Stimulated activated CD8-positive, alpha-beta memory T cell treated with anti-CD3 and anti-CD28 coated beads, Interleukin-15, amount 100 ng/mL, for 24 hours (primary cell): ENCODE results near the gene RCAN2.

Source experiments
- DNase-seq: peaks from one replicate; pipeline ENCODE4 v3.0.0-alpha.2; 2020; ENCODE audit warnings: low read depth

RCAN2 gene

GRCh38 chr6:46291275-46291633 lies 200.0 kb downstream of the RCAN2 start:
- no peak for DNase-seq

- DNase-seq = no peak
These were observed 200.6 kb downstream of the RCAN2 start for GRCh38 chr6:46290421-46291274.

- no peak for DNase-seq
These were observed 201.4 kb downstream of the RCAN2 start for GRCh38 chr6:46289898-46290297.

- DNase-seq = no peak
These were observed 202.4 kb downstream of the RCAN2 start for GRCh38 chr6:46288835-46289234.

DNA sequence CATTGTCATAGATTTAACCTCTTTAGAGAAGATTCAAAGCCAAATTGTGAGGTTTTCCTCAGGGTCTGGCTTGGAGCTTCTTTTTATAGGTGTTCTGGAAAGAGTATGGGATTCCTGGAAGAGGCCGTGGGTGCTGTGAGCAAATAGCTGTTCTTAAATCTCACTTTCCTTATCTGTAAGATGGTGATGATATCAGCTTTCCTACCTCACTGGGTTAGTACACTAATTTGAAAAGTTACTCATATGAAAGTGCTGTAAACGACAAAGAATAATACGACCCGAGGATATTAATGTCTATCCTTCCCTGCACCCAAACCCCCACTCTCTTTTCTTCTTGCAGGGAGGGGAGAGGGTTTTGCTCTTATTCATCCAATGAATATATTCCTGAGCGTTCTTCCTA lies 203.6 kb downstream of the RCAN2 start:
- DNase-seq = no peak

DNA sequence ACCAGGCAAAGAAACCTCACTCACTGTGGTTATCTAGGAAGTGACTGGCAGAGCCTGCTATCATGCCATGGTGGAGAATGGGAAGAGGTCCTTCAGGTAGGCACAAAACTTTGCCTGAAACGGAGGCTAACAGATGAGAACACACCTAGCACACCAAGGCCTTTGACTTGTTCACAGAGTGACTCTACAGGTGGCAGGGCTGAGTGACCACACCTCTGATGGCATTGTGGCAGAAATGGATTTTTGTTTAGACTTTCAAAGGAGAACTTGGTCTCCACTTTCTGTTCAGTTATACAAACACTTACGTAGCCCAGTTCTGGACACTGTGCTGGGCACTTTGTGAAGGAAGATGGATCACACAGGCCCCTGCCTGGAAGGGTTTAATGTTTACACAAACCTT lies 204.2 kb downstream of the RCAN2 start:
- DNase-seq = no peak

- DNase-seq = no peak
These were observed 206.8 kb downstream of the RCAN2 start for GRCh38 chr6:46284475-46284874.

GRCh38 chr6:46281110-46281509 lies 210.1 kb downstream of the RCAN2 start:
- no peak for DNase-seq

DNA sequence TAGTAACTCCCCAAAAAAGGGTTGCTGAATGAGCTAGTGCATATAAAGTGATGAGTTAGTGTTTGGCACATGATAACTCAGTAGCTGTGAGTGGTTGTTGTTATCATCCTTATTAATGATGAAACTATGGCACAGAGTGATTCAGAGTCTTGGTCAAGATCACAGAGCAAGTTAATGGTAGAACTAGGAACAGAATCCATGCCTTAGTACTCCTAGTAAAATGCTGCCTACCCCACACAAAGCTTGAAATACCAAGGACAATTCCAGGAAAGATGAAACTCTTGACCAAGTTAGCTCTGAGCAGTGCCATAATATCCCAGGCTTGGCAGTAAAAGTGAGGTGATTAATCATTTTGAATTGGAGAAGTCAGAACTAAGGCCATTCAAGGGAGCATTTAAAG lies 211.4 kb downstream of the RCAN2 start:
- no peak for DNase-seq

DNA sequence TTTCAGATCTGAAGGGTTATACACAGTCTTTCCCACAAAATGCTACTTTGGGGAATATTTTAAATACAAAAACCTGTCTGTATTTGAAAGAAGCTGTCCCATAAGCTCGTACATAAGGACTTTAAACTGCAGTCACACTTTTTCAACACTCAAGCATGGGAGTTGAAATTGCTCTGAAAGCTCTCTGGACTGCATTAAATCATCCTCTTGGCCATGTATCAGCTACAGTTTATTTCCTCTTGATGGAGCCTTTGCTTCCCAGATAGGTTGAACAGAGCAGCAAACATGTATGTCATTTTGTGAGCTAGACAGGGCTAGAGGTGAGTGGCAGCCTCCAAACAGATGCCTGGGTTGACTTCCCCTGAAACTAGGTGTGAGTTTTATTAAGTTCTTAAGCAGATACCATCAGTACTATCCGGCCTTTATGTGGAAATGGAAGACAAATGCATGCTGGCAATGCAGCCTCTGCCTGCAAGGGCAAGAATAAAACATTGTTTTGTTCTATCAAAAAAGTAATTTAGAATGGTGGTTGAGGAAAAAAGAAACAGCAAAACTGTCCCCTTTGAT lies 214.6 kb downstream of the RCAN2 start:
- no peak for DNase-seq

GRCh38 chr6:46274502-46274901 lies 216.7 kb downstream of the RCAN2 start:
- no peak for DNase-seq

DNA sequence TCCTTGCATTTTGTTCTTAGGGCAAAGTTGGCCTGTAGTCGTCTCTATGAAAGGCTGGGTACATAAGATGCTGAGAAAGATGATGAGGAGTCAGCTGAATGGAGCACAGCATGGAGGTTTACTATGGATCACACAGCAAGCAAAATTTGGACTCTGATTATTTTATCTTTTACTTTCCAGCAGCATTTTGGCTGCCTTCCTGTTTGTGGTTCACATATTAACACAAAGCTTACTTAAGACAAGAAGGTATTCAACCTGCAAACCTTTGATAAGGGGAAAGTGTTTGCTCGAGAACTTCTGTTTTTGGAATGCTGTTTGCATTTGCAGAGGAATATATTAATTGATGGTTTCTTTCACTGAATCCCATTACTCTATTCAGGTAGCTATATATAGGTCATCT lies 217.3 kb downstream of the RCAN2 start:
- DNase-seq = no peak

GRCh38 chr6:46271728-46272127 lies 219.5 kb downstream of the RCAN2 start:
- DNase-seq = no peak

DNA sequence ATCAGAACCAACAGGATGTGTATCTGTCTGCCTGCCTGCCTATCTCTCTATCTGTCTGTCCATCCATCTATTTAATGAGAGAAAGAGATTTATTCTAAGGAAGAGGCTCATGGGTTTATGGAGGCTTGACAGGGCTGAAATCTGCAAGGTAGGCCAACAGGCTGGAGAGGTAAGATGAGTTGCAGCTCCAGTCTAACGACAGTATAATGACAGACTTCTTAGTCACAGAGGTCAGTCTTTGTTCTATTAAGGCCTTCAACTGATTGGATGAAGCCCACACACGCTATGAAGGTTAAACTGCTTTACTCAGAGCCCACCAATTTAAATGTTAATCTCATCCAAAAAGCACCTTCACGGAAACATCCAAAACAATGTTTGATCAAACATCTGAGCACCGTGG lies 220.1 kb downstream of the RCAN2 start:
- DNase-seq = no peak

GRCh38 chr6:46270336-46270735 lies 220.9 kb downstream of the RCAN2 start:
- DNase-seq = no peak

DNA sequence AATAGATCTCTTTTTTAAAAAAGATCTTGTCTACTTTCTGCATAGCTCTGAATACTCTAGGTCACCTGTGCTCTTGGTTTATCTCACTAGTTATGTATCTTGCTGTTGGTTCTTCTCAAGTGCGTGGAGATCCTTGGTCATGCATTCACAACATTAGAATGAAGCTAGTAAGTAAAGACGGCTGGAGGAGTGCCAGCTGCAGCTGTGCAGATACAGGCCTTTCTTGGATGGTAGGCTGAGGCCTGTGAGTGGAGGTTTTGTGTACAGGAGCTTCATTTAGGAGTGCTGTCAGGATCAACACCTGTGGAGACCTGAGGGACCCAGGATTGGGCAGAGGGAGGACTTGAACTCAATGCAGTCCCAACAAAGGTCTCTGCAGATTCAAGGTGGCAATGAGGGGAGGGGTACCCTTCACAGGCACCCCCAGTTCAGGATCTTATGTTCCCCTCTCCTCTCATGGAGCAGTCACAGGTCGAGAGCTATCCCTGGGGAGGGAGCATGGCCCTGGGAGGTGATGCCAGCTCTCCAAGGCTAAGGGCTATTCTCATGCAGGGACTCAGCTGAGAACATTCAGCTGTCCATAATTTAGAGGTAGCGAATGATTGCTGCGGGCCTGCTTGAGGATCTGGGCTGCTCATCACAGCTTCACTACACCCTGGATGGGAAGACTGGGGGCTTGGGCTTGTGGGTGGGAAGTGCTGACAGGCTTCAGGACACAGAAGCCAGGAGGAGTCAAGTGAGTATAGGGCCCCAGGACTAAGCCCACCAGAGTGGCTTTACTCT lies 221.6 kb downstream of the RCAN2 start:
- DNase-seq = no peak

DNA sequence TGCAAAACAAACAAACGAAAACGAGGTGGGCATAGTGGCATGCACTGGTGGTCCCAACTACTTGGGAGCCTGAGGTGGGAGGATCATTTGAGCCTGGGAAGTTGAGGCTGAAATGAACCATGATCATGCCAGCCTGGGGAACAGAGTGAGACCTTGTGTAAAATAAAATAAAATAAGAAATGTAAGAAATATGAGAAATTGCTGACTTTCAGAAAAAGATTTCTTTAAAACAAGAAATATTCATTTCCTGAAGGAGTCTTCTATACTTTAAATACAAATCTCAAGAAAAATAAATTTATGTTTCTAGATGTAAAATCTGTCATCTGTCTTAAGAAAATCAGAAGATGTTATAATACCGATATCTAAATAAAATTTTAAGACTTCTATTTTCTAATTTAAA lies 223.7 kb downstream of the RCAN2 start:
- DNase-seq = no peak

DNA sequence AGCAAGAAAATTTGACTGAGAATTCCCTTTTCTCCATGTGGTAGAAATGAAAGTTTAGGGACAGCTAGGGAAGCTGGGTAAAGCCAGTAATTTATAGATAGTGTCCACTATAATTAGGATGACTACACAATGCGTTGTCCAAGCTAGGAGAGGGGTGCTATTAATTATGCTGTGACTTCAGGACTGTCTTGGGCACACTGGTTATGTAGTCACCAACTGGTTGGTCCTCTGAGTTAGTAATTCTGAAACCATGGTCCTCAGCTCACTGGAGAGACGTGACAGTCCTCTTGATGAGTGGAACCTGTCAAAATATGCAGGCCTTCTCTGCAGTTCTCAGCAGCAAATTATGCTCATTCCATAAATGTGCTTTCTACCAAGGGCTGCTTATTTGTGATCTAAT lies 225.9 kb downstream of the RCAN2 start:
- DNase-seq = no peak

DNA sequence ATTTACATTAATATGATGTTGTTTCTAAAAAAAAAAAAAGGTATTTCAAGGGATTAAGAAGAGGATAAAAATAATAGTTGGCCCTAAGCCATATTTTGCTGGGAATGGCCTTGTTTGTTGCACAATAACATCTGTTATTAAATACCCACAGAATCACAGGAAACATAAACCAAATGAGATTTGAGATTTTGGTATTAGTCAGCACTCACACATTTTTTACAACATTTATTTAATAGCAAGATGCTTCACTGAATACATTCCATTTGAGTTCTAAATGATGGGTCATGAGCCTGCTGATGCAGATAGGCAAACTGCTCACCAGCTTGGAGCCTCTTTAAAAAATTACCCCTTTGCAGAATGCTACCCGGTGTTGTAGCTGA lies 227.6 kb downstream of the RCAN2 start:
- DNase-seq = no peak

GRCh38 chr6:46262928-46263706 lies 228.1 kb downstream of the RCAN2 start:
- no peak for DNase-seq

DNA sequence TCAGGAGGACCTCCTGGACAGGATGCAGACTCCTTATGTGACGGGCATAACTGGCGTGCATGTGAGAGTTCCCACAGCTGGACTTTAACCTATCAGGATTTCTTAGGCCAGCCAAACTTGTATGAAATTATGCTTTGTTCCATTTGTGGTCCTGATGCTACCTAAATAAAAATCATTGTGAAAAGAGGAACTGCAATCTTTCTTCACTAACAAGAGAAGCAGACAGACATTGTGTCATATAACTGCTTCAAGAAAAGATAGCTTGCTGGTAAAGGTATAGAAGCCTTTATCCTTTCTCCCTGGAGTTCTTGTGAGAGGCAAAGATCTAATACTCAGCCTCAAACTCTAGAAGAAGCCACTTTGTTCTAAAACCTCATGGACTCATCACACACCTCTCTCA lies 233.0 kb downstream of the RCAN2 start:
- no peak for DNase-seq

GRCh38 chr6:46255528-46255927 lies 235.7 kb downstream of the RCAN2 start:
- DNase-seq = no peak
